ENCODE results near the gene MAPKAP1.

MAPKAP1 gene

GRCh38 chr9:125648294-125648693 lies 58.7 kb downstream of the MAPKAP1 start:
- H3K27me3 Mint-ChIP-seq: no peaks in the 10 kb centered on the region
- peak overlapping the region; percentile 76 for H3K27ac Mint-ChIP-seq
- peaks cover 98% of the 10 kb centered on the region for H3K4me1 Mint-ChIP-seq (ENCODE audit: low read depth)
- H3K9me3 Mint-ChIP-seq: no peaks in the 10 kb centered on the region
- H3K36me3 Mint-ChIP-seq (ENCODE audit: low read depth): peaks cover 52% of the 10 kb centered on the region
- peak overlapping the region; percentile 11 for H3K4me3 Mint-ChIP-seq

- H3K27me3 Mint-ChIP-seq: no peaks in the 10 kb centered on the region
- peaks cover 40% of the 10 kb centered on the region for H3K36me3 Mint-ChIP-seq (ENCODE audit: low read depth)
- H3K4me3 Mint-ChIP-seq: peak overlapping the region; percentile 69
- H3K9me3 Mint-ChIP-seq: no peaks in the 10 kb centered on the region
- H3K27ac Mint-ChIP-seq: peak overlapping the region; percentile 92
- H3K4me1 Mint-ChIP-seq (ENCODE audit: low read depth): peaks cover 96% of the 10 kb centered on the region
These were observed 60.3 kb downstream of the MAPKAP1 start for GRCh38 chr9:125646621-125647100.

- H3K4me1 Mint-ChIP-seq (ENCODE audit: low read depth): peaks cover 94% of the 10 kb centered on the region
- peak overlapping the region; percentile 92 for H3K27ac Mint-ChIP-seq
- H3K4me3 Mint-ChIP-seq: peak overlapping the region; percentile 69
- H3K9me3 Mint-ChIP-seq: no peaks in the 10 kb centered on the region
- H3K27me3 Mint-ChIP-seq: no peaks in the 10 kb centered on the region
- peaks cover 40% of the 10 kb centered on the region for H3K36me3 Mint-ChIP-seq (ENCODE audit: low read depth)
These were observed 60.8 kb downstream of the MAPKAP1 start for GRCh38 chr9:125646217-125646616.

- Mint-ChIP-seq H3K9me3 (no peaks in the 10 kb centered on the region), H3K4me3 (peak overlapping the region; percentile 47), H3K27ac (peak overlapping the region; percentile 75), H3K4me1 (ENCODE audit: low read depth) (peaks cover 90% of the 10 kb centered on the region), H3K27me3 (no peaks in the 10 kb centered on the region), H3K36me3 (ENCODE audit: low read depth) (peaks cover 30% of the 10 kb centered on the region)
These were observed 62.0 kb downstream of the MAPKAP1 start for GRCh38 chr9:125644819-125645507.

GRCh38 chr9:125642311-125642710 lies 64.7 kb downstream of the MAPKAP1 start:
- Mint-ChIP-seq H3K27ac (no peak overlapping the region), H3K4me1 (ENCODE audit: low read depth) (peaks cover 84% of the 10 kb centered on the region)

GRCh38 chr9:125639057-125639456 lies 68.0 kb downstream of the MAPKAP1 start:
- H3K4me1 Mint-ChIP-seq (ENCODE audit: low read depth): peaks cover 82% of the 10 kb centered on the region
- no peak overlapping the region for H3K27ac Mint-ChIP-seq
- H3K9me3 Mint-ChIP-seq: no peaks in the 10 kb centered on the region
- no peak overlapping the region for H3K4me3 Mint-ChIP-seq
- H3K27me3 Mint-ChIP-seq: no peaks in the 10 kb centered on the region
- H3K36me3 Mint-ChIP-seq (ENCODE audit: low read depth): peaks cover 28% of the 10 kb centered on the region

More at GRCh38 chr9:125642311-125642710, 64.7 kb downstream of the MAPKAP1 start:
- Mint-ChIP-seq H3K4me3 (no peak overlapping the region), H3K36me3 (ENCODE audit: low read depth) (peaks cover 35% of the 10 kb centered on the region), H3K27me3 (no peaks in the 10 kb centered on the region), H3K9me3 (no peaks in the 10 kb centered on the region)

- Mint-ChIP-seq H3K4me3 (no peak overlapping the region), H3K4me1 (ENCODE audit: low read depth) (peaks cover 82% of the 10 kb centered on the region), H3K27ac (no peak overlapping the region), H3K36me3 (ENCODE audit: low read depth) (peaks cover 22% of the 10 kb centered on the region), H3K9me3 (no peaks in the 10 kb centered on the region), H3K27me3 (no peaks in the 10 kb centered on the region)
These were observed 68.6 kb downstream of the MAPKAP1 start for GRCh38 chr9:125638239-125639045.

- no peak overlapping the region for H3K4me3 Mint-ChIP-seq
- no peaks in the 10 kb centered on the region for H3K9me3 Mint-ChIP-seq
- H3K27ac Mint-ChIP-seq: no peak overlapping the region
- H3K4me1 Mint-ChIP-seq (ENCODE audit: low read depth): peaks cover 85% of the 10 kb centered on the region
- peaks cover 25% of the 10 kb centered on the region for H3K36me3 Mint-ChIP-seq (ENCODE audit: low read depth)
- no peaks in the 10 kb centered on the region for H3K27me3 Mint-ChIP-seq
These were observed 69.8 kb downstream of the MAPKAP1 start for GRCh38 chr9:125637241-125637640.

GRCh38 chr9:125635888-125636287 lies 71.1 kb downstream of the MAPKAP1 start:
- H3K27ac Mint-ChIP-seq: no peak overlapping the region
- H3K9me3 Mint-ChIP-seq: no peaks in the 10 kb centered on the region
- peaks cover 88% of the 10 kb centered on the region for H3K4me1 Mint-ChIP-seq (ENCODE audit: low read depth)
- no peak overlapping the region for H3K4me3 Mint-ChIP-seq
- peaks cover 26% of the 10 kb centered on the region for H3K36me3 Mint-ChIP-seq (ENCODE audit: low read depth)
- H3K27me3 Mint-ChIP-seq: no peaks in the 10 kb centered on the region

- peak overlapping the region; percentile 36 for H3K27ac Mint-ChIP-seq
- H3K27me3 Mint-ChIP-seq: no peaks in the 10 kb centered on the region
- no peaks in the 10 kb centered on the region for H3K9me3 Mint-ChIP-seq
- peak overlapping the region; percentile 5 for H3K4me3 Mint-ChIP-seq
- peaks cover 93% of the 10 kb centered on the region for H3K4me1 Mint-ChIP-seq (ENCODE audit: low read depth)
- H3K36me3 Mint-ChIP-seq (ENCODE audit: low read depth): peaks cover 21% of the 10 kb centered on the region
These were observed 72.8 kb downstream of the MAPKAP1 start for GRCh38 chr9:125634040-125634717.

GRCh38 chr9:125633116-125633745 lies 73.8 kb downstream of the MAPKAP1 start:
- no peaks in the 10 kb centered on the region for H3K9me3 Mint-ChIP-seq
- peaks cover 96% of the 10 kb centered on the region for H3K4me1 Mint-ChIP-seq (ENCODE audit: low read depth)
- H3K36me3 Mint-ChIP-seq (ENCODE audit: low read depth): peaks cover 21% of the 10 kb centered on the region
- peak overlapping the region; percentile 95 for H3K27ac Mint-ChIP-seq
- no peaks in the 10 kb centered on the region for H3K27me3 Mint-ChIP-seq
- peak overlapping the region; percentile 74 for H3K4me3 Mint-ChIP-seq

GRCh38 chr9:125632321-125633115 lies 74.5 kb downstream of the MAPKAP1 start:
- peaks cover 18% of the 10 kb centered on the region for H3K36me3 Mint-ChIP-seq (ENCODE audit: low read depth)
- peaks cover 95% of the 10 kb centered on the region for H3K4me1 Mint-ChIP-seq (ENCODE audit: low read depth)
- peak overlapping the region; percentile 74 for H3K4me3 Mint-ChIP-seq
- H3K9me3 Mint-ChIP-seq: no peaks in the 10 kb centered on the region
- no peaks in the 10 kb centered on the region for H3K27me3 Mint-ChIP-seq
- peak overlapping the region; percentile 95 for H3K27ac Mint-ChIP-seq

GRCh38 chr9:125631391-125632085 lies 75.5 kb downstream of the MAPKAP1 start:
- Mint-ChIP-seq H3K36me3 (ENCODE audit: low read depth) (peaks cover 13% of the 10 kb centered on the region), H3K4me1 (ENCODE audit: low read depth) (peaks cover 95% of the 10 kb centered on the region), H3K27ac (peak overlapping the region; percentile 95), H3K27me3 (no peaks in the 10 kb centered on the region), H3K9me3 (no peaks in the 10 kb centered on the region), H3K4me3 (peak overlapping the region; percentile 74)

Data from stimulated activated naive CD8-positive, alpha-beta T cell treated with anti-CD3 and anti-CD28 coated beads, Interleukin-15, Interleukin-2, amounts not matched to agents 100 ng/mL and 50 ng/mL, for 24 hours (primary cell).